RCC 7860 (cell line): ENCODE data around the gene FCGBP.
"Not testable (repeated sequence)": the region's sequence is repeated elsewhere in the genome, so short reads cannot be mapped to it uniquely, and the experiment has no call there.

Experiments
- DNase-seq: peaks from one replicate; pipeline ENCODE4 v3.0.0-alpha.2; 2015; ENCODE audit warnings: low spot score
- FAIRE-seq: peaks from 2 replicates; lab custom pipeline; 2012; peaks lifted over from hg19 to GRCh38; lab: Jason Lieb, UNC

The FCGBP gene

GRCh38 chr19:39919976-39920375 lies 14.5 kb downstream of the FCGBP start:
- FAIRE-seq = no peak
- DNase-seq = no peak

- FAIRE-seq = no peak
- DNase-seq = no peak
Observed at GRCh38 chr19:39918183-39918651, 16.2 kb downstream of the FCGBP start.

- no peak for DNase-seq
- FAIRE-seq = no peak
Observed at GRCh38 chr19:39917561-39918182, 16.8 kb downstream of the FCGBP start.

- DNase-seq (no peak), FAIRE-seq (no peak)
Observed at GRCh38 chr19:39916851-39917396, 17.5 kb downstream of the FCGBP start.

GRCh38 chr19:39916236-39916635 lies 18.2 kb downstream of the FCGBP start:
- DNase-seq = no peak
- no peak for FAIRE-seq

GRCh38 chr19:39915848-39916215 lies 18.6 kb downstream of the FCGBP start:
- FAIRE-seq (no peak), DNase-seq (no peak)

- FAIRE-seq (no peak), DNase-seq (no peak)
Observed at GRCh38 chr19:39915101-39915847, 19.2 kb downstream of the FCGBP start.

- FAIRE-seq (no peak), DNase-seq (no peak)
Observed at GRCh38 chr19:39913682-39914333, 20.6 kb downstream of the FCGBP start.

- DNase-seq = no peak
- FAIRE-seq = no peak
Observed at GRCh38 chr19:39908803-39909202, 25.6 kb downstream of the FCGBP start.

GRCh38 chr19:39906820-39907611 lies 27.4 kb downstream of the FCGBP start:
- FAIRE-seq (no peak), DNase-seq (no peak)

- no peak for FAIRE-seq
- DNase-seq = no peak
Observed at GRCh38 chr19:39906283-39906682, 28.2 kb downstream of the FCGBP start.

- FAIRE-seq, DNase-seq: not testable (repeated sequence)
Observed at GRCh38 chr19:39903486-39904091, 30.8 kb downstream of the FCGBP start.

GRCh38 chr19:39902326-39902725 lies 32.1 kb downstream of the FCGBP start:
- not testable (repeated sequence) for FAIRE-seq, DNase-seq

GRCh38 chr19:39901681-39902080 lies 32.8 kb downstream of the FCGBP start:
- DNase-seq, FAIRE-seq: not testable (repeated sequence)

- DNase-seq, FAIRE-seq: not testable (repeated sequence)
Observed at GRCh38 chr19:39898858-39899257, 35.6 kb downstream of the FCGBP start.

GRCh38 chr19:39897511-39898245 lies 36.8 kb downstream of the FCGBP start:
- not testable (repeated sequence) for FAIRE-seq, DNase-seq

GRCh38 chr19:39895096-39895495 lies 39.3 kb downstream of the FCGBP start:
- DNase-seq, FAIRE-seq: not testable (repeated sequence)

- not testable (repeated sequence) for FAIRE-seq, DNase-seq
Observed at GRCh38 chr19:39894236-39894606, 40.2 kb downstream of the FCGBP start.
